Measurements from ENCODE around the gene RINL.

The RINL gene

GRCh38 chr19:38846097-38846496 is 32.0 kb downstream of the RINL start:
- H3K36me3 ChIP-seq (ENCODE audit: control insufficient read depth, insufficient read depth, low read length) = peaks cover 78% of the 10 kb centered on the region
- no peaks in the 10 kb centered on the region for H3K9me3 ChIP-seq (ENCODE audit: control insufficient read depth, insufficient read depth, low read length)
- H3K4me3 ChIP-seq (ENCODE audit: low read depth, low read length) = no peak overlapping the region
- H3K27me3 ChIP-seq (ENCODE audit: control insufficient read depth, insufficient read depth, low read length) = no peaks in the 10 kb centered on the region
- peaks cover 10% of the 10 kb centered on the region for H3K4me1 ChIP-seq (ENCODE audit: control insufficient read depth, insufficient read depth, low read length)
- H3K9ac ChIP-seq (ENCODE audit: low read depth, low read length) = no peak overlapping the region
- H3K27ac ChIP-seq (ENCODE audit: low read depth, low read length) = no peak overlapping the region

GRCh38 chr19:38845374-38846024 is 32.6 kb downstream of the RINL start:
- H3K9me3 ChIP-seq (ENCODE audit: control insufficient read depth, insufficient read depth, low read length) = no peaks in the 10 kb centered on the region
- H3K4me1 ChIP-seq (ENCODE audit: control insufficient read depth, insufficient read depth, low read length) = peaks cover 6% of the 10 kb centered on the region; the same call in 1 of the 2 replicates
- H3K4me3 ChIP-seq (ENCODE audit: low read depth, low read length) = no peak overlapping the region
- H3K36me3 ChIP-seq (ENCODE audit: control insufficient read depth, insufficient read depth, low read length) = peaks cover 84% of the 10 kb centered on the region
- no peak overlapping the region for H3K9ac ChIP-seq (ENCODE audit: low read depth, low read length)
- H3K27me3 ChIP-seq (ENCODE audit: control insufficient read depth, insufficient read depth, low read length) = no peaks in the 10 kb centered on the region
- no peak overlapping the region for H3K27ac ChIP-seq (ENCODE audit: low read depth, low read length)

- Histone ChIP-seq H3K27me3 (ENCODE audit: control insufficient read depth, insufficient read depth, low read length) (no peaks in the 10 kb centered on the region), H3K9ac (ENCODE audit: low read depth, low read length) (no peak overlapping the region), H3K27ac (ENCODE audit: low read depth, low read length) (no peak overlapping the region), H3K4me3 (ENCODE audit: low read depth, low read length) (no peak overlapping the region), H3K9me3 (ENCODE audit: control insufficient read depth, insufficient read depth, low read length) (no peaks in the 10 kb centered on the region), H3K4me1 (ENCODE audit: control insufficient read depth, insufficient read depth, low read length) (peaks cover 6% of the 10 kb centered on the region; the same call in 1 of the 2 replicates), H3K36me3 (ENCODE audit: control insufficient read depth, insufficient read depth, low read length) (peaks cover 96% of the 10 kb centered on the region)
Measured at GRCh38 chr19:38844093-38844686, 33.9 kb downstream of the RINL start.

- H3K9ac ChIP-seq (ENCODE audit: low read depth, low read length) = no peak overlapping the region
- H3K9me3 ChIP-seq (ENCODE audit: control insufficient read depth, insufficient read depth, low read length) = no peaks in the 10 kb centered on the region
- H3K4me1 ChIP-seq (ENCODE audit: control insufficient read depth, insufficient read depth, low read length) = peaks cover under 1% of the 10 kb centered on the region; the same call in 1 of the 2 replicates
- no peaks in the 10 kb centered on the region for H3K27me3 ChIP-seq (ENCODE audit: control insufficient read depth, insufficient read depth, low read length)
- H3K36me3 ChIP-seq (ENCODE audit: control insufficient read depth, insufficient read depth, low read length) = peaks cover 98% of the 10 kb centered on the region
- H3K27ac ChIP-seq (ENCODE audit: low read depth, low read length) = no peak overlapping the region
- no peak overlapping the region for H3K4me3 ChIP-seq (ENCODE audit: low read depth, low read length)
Measured at GRCh38 chr19:38843175-38843758, 34.8 kb downstream of the RINL start.

DNA sequence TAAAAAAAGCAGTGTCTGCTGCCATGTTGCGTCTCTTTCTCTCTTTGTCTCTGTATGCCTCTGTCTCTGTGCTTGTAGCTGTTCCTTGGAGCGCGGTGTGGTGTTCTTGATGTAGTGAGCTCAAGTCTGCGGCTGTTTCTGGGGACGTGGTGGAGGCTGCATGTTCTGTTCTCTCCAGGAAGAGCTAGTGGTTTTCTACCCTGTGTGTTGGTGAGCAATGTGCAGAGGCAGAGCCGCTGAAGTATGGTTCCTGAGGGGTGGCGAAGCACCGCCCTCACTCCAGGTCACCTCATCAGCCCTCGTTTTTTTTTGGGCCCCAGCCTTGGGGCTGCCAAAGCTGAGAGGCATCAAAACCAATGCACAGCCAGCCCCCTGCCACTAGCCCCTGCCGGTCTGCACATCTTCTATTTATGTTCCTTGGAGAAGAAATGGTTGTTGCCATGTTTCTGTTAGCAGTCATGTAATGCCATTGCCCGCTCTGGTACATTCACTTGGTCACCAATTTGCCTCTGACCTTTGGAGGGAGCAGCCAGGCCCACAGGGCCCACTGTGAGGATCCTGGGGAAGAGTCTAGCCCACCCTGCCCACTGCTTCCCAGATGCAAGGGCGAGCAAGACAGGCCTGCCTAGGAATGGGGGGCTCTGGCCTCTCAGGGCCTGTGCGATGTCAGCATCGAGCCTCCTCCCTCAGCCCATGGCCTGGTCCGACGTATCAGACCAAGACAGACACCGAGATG is 35.5 kb downstream of the RINL start:
- Histone ChIP-seq H3K9me3 (ENCODE audit: control insufficient read depth, insufficient read depth, low read length) (no peaks in the 10 kb centered on the region), H3K36me3 (ENCODE audit: control insufficient read depth, insufficient read depth, low read length) (peaks cover 99% of the 10 kb centered on the region), H3K4me3 (ENCODE audit: low read depth, low read length) (no peak overlapping the region), H3K27ac (ENCODE audit: low read depth, low read length) (no peak overlapping the region), H3K9ac (ENCODE audit: low read depth, low read length) (no peak overlapping the region), H3K4me1 (ENCODE audit: control insufficient read depth, insufficient read depth, low read length) (no peaks in the 10 kb centered on the region), H3K27me3 (ENCODE audit: control insufficient read depth, insufficient read depth, low read length) (no peaks in the 10 kb centered on the region)

DNA sequence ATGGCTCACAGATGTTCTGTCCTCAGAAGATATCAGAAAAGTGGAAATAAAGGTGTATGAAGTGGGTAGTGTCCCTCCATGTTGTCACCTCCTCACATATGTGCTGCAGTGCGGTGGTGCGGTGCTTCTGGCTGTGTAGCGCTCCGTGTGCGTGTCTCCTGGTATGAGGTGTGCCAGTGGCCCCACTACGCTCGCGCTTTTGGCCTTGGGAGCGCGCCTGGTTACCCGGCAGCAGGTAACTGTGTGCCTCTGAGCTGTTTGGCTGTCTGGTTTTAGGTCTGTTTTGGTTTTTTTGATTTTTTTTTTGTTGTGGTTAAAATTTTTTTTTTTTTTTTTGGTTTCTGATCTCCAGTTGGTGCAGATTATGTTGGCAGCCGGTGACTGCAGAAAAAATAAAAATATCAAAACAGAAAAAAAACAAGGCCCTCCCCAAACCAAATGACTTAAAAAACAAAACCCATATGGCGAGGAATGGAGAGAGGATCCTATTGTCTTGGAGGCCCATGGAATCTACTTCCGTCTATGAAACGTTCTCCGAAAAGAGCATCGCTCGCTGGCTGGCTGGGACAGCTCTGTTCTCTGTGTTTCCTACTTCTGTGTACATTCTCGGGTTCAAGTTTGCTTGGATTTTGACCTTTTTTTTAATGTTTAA is 36.2 kb downstream of the RINL start:
- Histone ChIP-seq H3K4me1 (ENCODE audit: control insufficient read depth, insufficient read depth, low read length) (no peaks in the 10 kb centered on the region), H3K9me3 (ENCODE audit: control insufficient read depth, insufficient read depth, low read length) (no peaks in the 10 kb centered on the region), H3K27me3 (ENCODE audit: control insufficient read depth, insufficient read depth, low read length) (no peaks in the 10 kb centered on the region), H3K36me3 (ENCODE audit: control insufficient read depth, insufficient read depth, low read length) (peaks cover 99% of the 10 kb centered on the region), H3K9ac (ENCODE audit: low read depth, low read length) (no peak overlapping the region), H3K27ac (ENCODE audit: low read depth, low read length) (no peak overlapping the region), H3K4me3 (ENCODE audit: low read depth, low read length) (no peak overlapping the region)

DNA sequence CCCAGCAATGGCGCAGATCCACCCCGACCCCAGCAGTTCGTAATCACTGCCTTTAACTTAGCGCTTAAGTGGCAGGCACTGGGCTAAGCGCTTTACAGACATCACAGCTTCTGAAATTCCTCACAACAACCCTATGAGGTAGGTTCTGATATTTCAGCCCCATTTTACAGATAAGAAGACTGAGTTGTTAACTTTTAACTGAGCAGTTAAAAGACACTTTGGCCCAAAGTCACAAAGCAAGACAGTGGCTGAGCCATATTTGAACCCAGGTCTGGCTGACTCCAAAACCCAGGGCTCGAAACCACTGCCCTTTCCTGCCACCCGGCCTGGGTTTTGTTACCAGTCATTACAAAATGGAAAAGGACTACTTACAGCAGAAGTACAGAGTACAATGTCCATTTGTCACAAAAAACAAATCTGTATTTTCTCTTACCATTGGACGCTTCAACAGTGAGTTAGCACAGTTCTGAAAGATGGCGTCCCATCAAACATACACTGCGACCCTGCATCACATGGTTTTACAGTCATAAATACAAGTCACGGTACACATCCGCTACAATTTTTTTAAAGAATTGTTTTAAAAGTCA is 36.8 kb downstream of the RINL start:
- Histone ChIP-seq H3K27ac (ENCODE audit: low read depth, low read length) (no peak overlapping the region), H3K4me3 (ENCODE audit: low read depth, low read length) (no peak overlapping the region), H3K9me3 (ENCODE audit: control insufficient read depth, insufficient read depth, low read length) (no peaks in the 10 kb centered on the region), H3K36me3 (ENCODE audit: control insufficient read depth, insufficient read depth, low read length) (peaks cover 99% of the 10 kb centered on the region), H3K27me3 (ENCODE audit: control insufficient read depth, insufficient read depth, low read length) (no peaks in the 10 kb centered on the region), H3K9ac (ENCODE audit: low read depth, low read length) (no peak overlapping the region), H3K4me1 (ENCODE audit: control insufficient read depth, insufficient read depth, low read length) (no peaks in the 10 kb centered on the region)

DNA sequence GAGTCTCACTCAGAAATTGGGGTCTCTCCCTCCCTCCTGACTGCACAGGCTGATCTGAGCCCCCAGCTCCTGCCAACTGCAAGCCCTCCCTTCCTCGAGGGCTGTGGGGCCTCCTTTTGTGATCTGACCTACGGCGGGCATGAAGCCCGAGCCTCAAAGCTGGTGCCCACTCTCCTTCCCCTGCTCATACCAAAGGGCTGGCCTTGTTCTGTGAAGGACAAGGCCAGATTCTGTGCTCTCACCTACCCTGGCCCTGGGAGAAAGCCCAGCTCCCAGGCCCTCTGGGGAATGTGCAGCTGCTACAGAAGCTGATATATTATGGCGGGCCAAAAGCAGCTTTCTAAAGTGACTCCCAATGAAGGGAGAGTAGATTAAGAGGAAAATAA is 37.5 kb downstream of the RINL start:
- Histone ChIP-seq H3K9ac (ENCODE audit: low read depth, low read length) (no peak overlapping the region), H3K4me3 (ENCODE audit: low read depth, low read length) (no peak overlapping the region), H3K27me3 (ENCODE audit: control insufficient read depth, insufficient read depth, low read length) (no peaks in the 10 kb centered on the region), H3K27ac (ENCODE audit: low read depth, low read length) (no peak overlapping the region), H3K9me3 (ENCODE audit: control insufficient read depth, insufficient read depth, low read length) (no peaks in the 10 kb centered on the region), H3K36me3 (ENCODE audit: control insufficient read depth, insufficient read depth, low read length) (peaks cover 99% of the 10 kb centered on the region), H3K4me1 (ENCODE audit: control insufficient read depth, insufficient read depth, low read length) (no peaks in the 10 kb centered on the region)

- Histone ChIP-seq H3K36me3 (ENCODE audit: control insufficient read depth, insufficient read depth, low read length) (peaks cover 98% of the 10 kb centered on the region), H3K9ac (ENCODE audit: low read depth, low read length) (no peak overlapping the region), H3K4me1 (ENCODE audit: control insufficient read depth, insufficient read depth, low read length) (no peaks in the 10 kb centered on the region), H3K9me3 (ENCODE audit: control insufficient read depth, insufficient read depth, low read length) (no peaks in the 10 kb centered on the region), H3K27me3 (ENCODE audit: control insufficient read depth, insufficient read depth, low read length) (no peaks in the 10 kb centered on the region), H3K4me3 (ENCODE audit: low read depth, low read length) (no peak overlapping the region), H3K27ac (ENCODE audit: low read depth, low read length) (no peak overlapping the region)
Measured at GRCh38 chr19:38839816-38840582, 38.1 kb downstream of the RINL start.
